Vagina (tissue), 2 donors: Measurements from ENCODE around the gene TMEM135. TPM values are rescaled to one million over a fixed set of nuclear protein-coding genes. Genes with fewer than 3 reads are reported as not detected.

Experiments
- DNase-seq, 2 donors: peaks; one replicate each; pipeline ENCODE4 v3.0.0-alpha.2; 2017; ENCODE audit errors: extremely low spot score in 2 of 2
- H3K27ac ChIP-seq: fragments of 200-600 bp; sonication (generic); one replicate; pipeline ENCODE4 v1.5.1; 2019
- H3K27me3 ChIP-seq: fragments of 200-600 bp; sonication (generic); one replicate; pipeline ENCODE4 v1.5.1; 2019
- H3K36me3 ChIP-seq, 2 donors: fragments of 200-600 bp; sonication (generic); one replicate each; pipeline ENCODE4 v1.5.1; 2017 to 2019
- H3K4me1 ChIP-seq: fragments of 200-600 bp; sonication (generic); one replicate; pipeline ENCODE4 v1.5.1; 2019
- H3K4me3 ChIP-seq, 2 donors: fragments of 200-600 bp; sonication (generic); 1 replicate in 1 of 2; 2 replicates in 1 of 2; pipeline ENCODE4 v1.5.1; 2016 to 2019
- H3K9me3 ChIP-seq: fragments of 200-600 bp; sonication (generic); one replicate; pipeline ENCODE4 v1.5.1; 2019
- CTCF ChIP-seq, 3 experiments: fragments of 450-650 bp in 2 of 3; fragments of 200-600 bp in 1 of 3; sonication (generic) in 1 of 3; IDR thresholded peaks; one replicate each; pipeline ENCODE4 v1.5.1; 2017 to 2019; ENCODE audit warnings: antibody characterized with exemption in 3 of 3, mild to moderate bottlenecking in 2 of 3, moderate library complexity in 2 of 3
- POLR2A ChIP-seq, 2 donors: fragments of 450-650 bp; IDR thresholded peaks; one replicate each; pipeline ENCODE4 v1.6.1; 2017; ENCODE audit warnings: antibody characterized with exemption in 2 of 2, mild to moderate bottlenecking in 2 of 2, moderate library complexity in 2 of 2
- POLR2AphosphoS5 ChIP-seq, 2 donors: sonication (generic); formaldehyde crosslinking; IDR thresholded peaks; one replicate each; pipeline ENCODE4 v1.9.0; 2017; ENCODE audit warnings: antibody characterized with exemption in 2 of 2, mild to moderate bottlenecking in 2 of 2, low read depth in 1 of 2; ENCODE audit not compliant: insufficient read depth in 1 of 2
- intact Hi-C: fragments of 100-400 bp; cut with DNase I; formaldehyde crosslinking; loops from one replicate; pipeline ENCODE4 v1.15.1; 2023
- total RNA-seq: library from RNA; depleted of rRNA; stranded (reverse); fragments of >200 nt; gene quantifications from one replicate; pipeline ENCODE4 v1.2.3, GENCODE V29; 2016

The TMEM135 gene
- total RNA-seq, 1 donor from 2014 or later: 17.2 TPM

DNA sequence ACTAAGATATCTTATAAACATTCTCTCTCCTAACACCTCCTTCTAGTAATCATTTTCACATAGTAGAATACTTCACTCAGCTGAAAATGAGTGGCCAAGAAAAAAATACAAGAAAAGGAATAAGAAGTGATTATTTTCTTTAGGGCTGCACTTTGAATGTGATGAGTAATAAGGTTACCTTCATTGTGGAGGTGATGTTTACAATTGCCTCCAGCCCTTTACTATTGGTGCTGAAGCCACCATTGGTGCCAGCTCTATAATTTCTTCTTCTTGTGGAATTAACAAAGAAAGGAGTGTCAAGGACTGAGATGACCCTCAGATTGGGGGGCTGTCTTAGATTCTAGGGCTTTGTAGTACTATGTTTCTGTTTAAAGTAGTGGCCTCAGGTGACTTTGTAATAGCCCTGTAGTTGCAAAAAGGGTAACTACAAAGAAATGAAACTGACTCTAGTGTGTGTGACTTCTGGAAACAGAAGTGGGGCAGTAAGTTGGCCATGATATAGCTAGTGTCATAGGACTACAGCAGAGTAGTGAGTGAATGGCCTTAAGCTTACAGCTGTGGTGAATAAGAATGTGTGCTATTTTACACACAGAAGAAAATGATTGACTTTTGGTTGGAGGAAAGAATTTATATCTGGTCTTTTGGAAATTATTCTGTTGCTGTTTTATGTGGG lies 287.2 kb downstream of the TMEM135 start:
- intact Hi-C loops: no loop called here
- Histone ChIP-seq H3K9me3 (no peaks in the 10 kb centered on the region), H3K4me1 (peaks cover 9% of the 10 kb centered on the region), H3K36me3 (peaks cover 0 to 6% of the 10 kb centered on the region in 2 donors), H3K27ac (no peak overlapping the region), H3K27me3 (no peaks in the 10 kb centered on the region), H3K4me3 (no peak overlapping the region)
- TF ChIP-seq POLR2AphosphoS5 (IDR thresholded peaks at IDR 0.05; ENCODE audit: insufficient read depth in 1 of 2, low read depth in 1 of 2) (no peak), CTCF (IDR thresholded peaks at IDR 0.05) (no peak), POLR2A (IDR thresholded peaks at IDR 0.05) (no peak)
- no peak for DNase-seq

GRCh38 chr11:87325490-87325872 lies 287.7 kb downstream of the TMEM135 start:
- intact Hi-C loops: no loop called here
- no peak for TF ChIP-seq CTCF (IDR thresholded peaks at IDR 0.05)
- no peak for TF ChIP-seq POLR2AphosphoS5 (IDR thresholded peaks at IDR 0.05; ENCODE audit: insufficient read depth in 1 of 2, low read depth in 1 of 2)
- TF ChIP-seq POLR2A (IDR thresholded peaks at IDR 0.05): no peak
- DNase-seq: no peak

GRCh38 chr11:87326594-87326993 lies 288.9 kb downstream of the TMEM135 start:
- DNase-seq: no peak
- H3K36me3 ChIP-seq: peaks cover 0 to 5% of the 10 kb centered on the region in 2 donors
- no peak overlapping the region for H3K4me3 ChIP-seq
- TF ChIP-seq POLR2A (IDR thresholded peaks at IDR 0.05): no peak
- TF ChIP-seq CTCF (IDR thresholded peaks at IDR 0.05): no peak
- TF ChIP-seq POLR2AphosphoS5 (IDR thresholded peaks at IDR 0.05; ENCODE audit: insufficient read depth in 1 of 2, low read depth in 1 of 2): no peak
- peaks cover 9% of the 10 kb centered on the region for H3K4me1 ChIP-seq
- intact Hi-C loops: no loop called here
- no peaks in the 10 kb centered on the region for H3K27me3 ChIP-seq
- no peaks in the 10 kb centered on the region for H3K9me3 ChIP-seq
- H3K27ac ChIP-seq: no peak overlapping the region

More at GRCh38 chr11:87325490-87325872, 287.7 kb downstream of the TMEM135 start:
- H3K27ac ChIP-seq: no peak overlapping the region
- H3K27me3 ChIP-seq: no peaks in the 10 kb centered on the region
- no peak overlapping the region for H3K4me3 ChIP-seq
- H3K4me1 ChIP-seq: peaks cover 9% of the 10 kb centered on the region
- no peaks in the 10 kb centered on the region for H3K9me3 ChIP-seq
- peaks cover 0 to 6% of the 10 kb centered on the region in 2 donors for H3K36me3 ChIP-seq

DNA sequence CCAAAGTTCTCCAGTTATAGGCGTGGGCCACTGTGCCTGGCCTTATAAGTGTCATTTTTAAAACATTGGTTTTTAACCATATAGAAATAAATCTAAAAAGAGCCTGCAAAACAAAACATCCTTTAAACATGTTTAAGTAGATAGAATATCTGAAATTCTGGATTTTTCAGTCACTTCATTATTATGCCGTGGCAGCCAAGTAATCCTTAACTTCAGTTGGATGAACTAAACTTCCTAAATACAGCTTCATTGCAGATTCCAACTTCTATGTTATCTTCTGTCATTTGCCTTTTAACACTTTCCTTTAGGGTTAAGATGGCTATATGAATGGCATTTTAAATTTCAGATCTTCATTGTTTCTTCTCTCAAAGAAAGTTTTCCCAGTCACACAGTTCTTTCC lies 291.4 kb downstream of the TMEM135 start:
- TF ChIP-seq POLR2A (IDR thresholded peaks at IDR 0.05) (no peak), POLR2AphosphoS5 (IDR thresholded peaks at IDR 0.05; ENCODE audit: insufficient read depth in 1 of 2, low read depth in 1 of 2) (no peak), CTCF (IDR thresholded peaks at IDR 0.05) (no peak)
- no peaks in the 10 kb centered on the region for H3K9me3 ChIP-seq

DNA sequence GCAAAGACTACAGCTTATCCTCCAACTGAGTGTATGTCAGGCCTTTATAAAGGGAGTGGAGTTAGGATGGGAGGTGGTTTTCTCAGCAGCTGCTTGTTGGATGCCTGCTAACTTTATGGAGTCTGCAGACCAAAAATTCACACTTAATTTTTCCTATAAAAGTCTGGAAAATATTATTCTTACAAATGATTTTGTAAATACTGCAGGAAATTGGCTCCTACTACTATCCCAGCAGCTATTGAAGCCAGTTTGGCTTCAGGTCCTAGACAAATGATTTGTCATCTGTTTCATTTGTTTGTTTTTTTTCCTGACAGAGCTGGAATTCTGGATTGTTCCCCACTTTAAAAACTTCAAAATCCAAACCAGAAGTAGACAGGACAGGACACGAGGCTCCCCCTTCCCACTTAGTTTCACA lies 292.5 kb downstream of the TMEM135 start:
- no peak for TF ChIP-seq CTCF (IDR thresholded peaks at IDR 0.05)
- Histone ChIP-seq H3K36me3 (no peaks in the 10 kb centered on the region), H3K9me3 (no peaks in the 10 kb centered on the region), H3K27me3 (no peaks in the 10 kb centered on the region), H3K4me3 (no peak overlapping the region), H3K27ac (no peak overlapping the region), H3K4me1 (peaks cover 9% of the 10 kb centered on the region)
- intact Hi-C loops: no loop called here
- no peak for DNase-seq

More for the DNA sequence above, 291.4 kb downstream of the TMEM135 start:
- no peaks in the 10 kb centered on the region for H3K36me3 ChIP-seq
- DNase-seq: no peak
- peaks cover 9% of the 10 kb centered on the region for H3K4me1 ChIP-seq
- H3K27ac ChIP-seq: no peak overlapping the region
- no peaks in the 10 kb centered on the region for H3K27me3 ChIP-seq
- intact Hi-C loops: no loop called here
- H3K4me3 ChIP-seq: no peak overlapping the region
